SK-N-SH treated with all-trans-retinoic acid at 6 μM for 48 hours (cell line): ENCODE data around the gene DNAAF8.

Source experiments
- CSDC2 ChIP-seq: fragments of 250-450 bp; sonication (Bioruptor Pico); IDR thresholded peaks from 2 replicates; pipeline ENCODE4 v1.5.0; 2020; ENCODE audit warnings: mild to moderate bottlenecking, moderate library complexity
- SNAI2 ChIP-seq: fragments of 250-450 bp; sonication (Bioruptor Pico); IDR thresholded peaks from 2 replicates; pipeline ENCODE4 v1.5.0; 2020; ENCODE audit warnings: mild to moderate bottlenecking, moderate library complexity

GRCh38 chr16:4796982-4797804 lies 62.9 kb downstream of the DNAAF8 start:
- no peak for TF ChIP-seq SNAI2 (CRISPR knock-in tag)
- TF ChIP-seq CSDC2: no peak
